Endodermal cell (in vitro differentiated cells): ENCODE measurements around the gene MIEN1. TPM values are rescaled to one million over a fixed set of nuclear protein-coding genes. Genes with fewer than 3 reads are reported as not detected.
"Not testable (repeated sequence)": the region's sequence is repeated elsewhere in the genome, so short reads cannot be mapped to it uniquely, and the experiment has no call there.

ENCODE experiments used
- DNase-seq: peaks from one replicate; pipeline ENCODE4 v3.0.0-alpha.2; 2017
- H3K27ac ChIP-seq: 2 replicates; pipeline ENCODE4 v1.5.1; 2013; ENCODE audit warnings: mild to moderate bottlenecking, low read depth, low read length, moderate library complexity
- H3K27me3 ChIP-seq: 2 replicates; pipeline ENCODE4 v1.6.1; 2013; ENCODE audit warnings: mild to moderate bottlenecking, low read length, moderate library complexity; ENCODE audit not compliant: insufficient read depth, control insufficient read depth, poor library complexity, severe bottlenecking
- H3K36me3 ChIP-seq: 2 replicates; pipeline ENCODE4 v1.7.0; 2013; ENCODE audit warnings: mild to moderate bottlenecking, low read length, moderate library complexity; ENCODE audit not compliant: control insufficient read depth, insufficient read depth
- H3K4me1 ChIP-seq: one replicate; pipeline ENCODE4 v1.7.0; 2013; ENCODE audit warnings: low read length; ENCODE audit not compliant: control insufficient read depth, insufficient read depth
- H3K4me3 ChIP-seq: 2 replicates; pipeline ENCODE4 v1.5.1; 2013; ENCODE audit warnings: mild to moderate bottlenecking, low read length, moderate library complexity
- H3K9ac ChIP-seq: 2 replicates; pipeline ENCODE4 v1.6.1; 2013; ENCODE audit warnings: mild to moderate bottlenecking, low read length, moderate library complexity; ENCODE audit not compliant: poor library complexity, severe bottlenecking; ENCODE audit errors: extremely low read depth
- H3K9me3 ChIP-seq: 2 replicates; pipeline ENCODE4 v1.6.1; 2013; ENCODE audit warnings: mild to moderate bottlenecking, low read length, moderate library complexity; ENCODE audit not compliant: control insufficient read depth
- H3K27ac Mint-ChIP-seq: 2 replicates; pipeline ENCODE4 v1.8.0; 2020; ENCODE audit warnings: mixed read lengths
- H3K27me3 Mint-ChIP-seq: 2 replicates; pipeline ENCODE4 v1.8.0; 2021; ENCODE audit warnings: mild to moderate bottlenecking, mixed read lengths; ENCODE audit not compliant: insufficient read depth
- H3K36me3 Mint-ChIP-seq: 2 replicates; pipeline ENCODE4 v1.8.0; 2020; ENCODE audit warnings: low read depth, mixed read lengths
- H3K4me1 Mint-ChIP-seq: 2 replicates; pipeline ENCODE4 v1.8.0; 2020; ENCODE audit warnings: mixed read lengths
- H3K4me3 Mint-ChIP-seq: 2 replicates; pipeline ENCODE4 v1.8.0; 2020; ENCODE audit warnings: mild to moderate bottlenecking, moderate library complexity, mixed read lengths
- H3K9me3 Mint-ChIP-seq: 2 replicates; pipeline ENCODE4 v1.8.0; 2020; ENCODE audit warnings: mild to moderate bottlenecking, mixed read lengths
- WGBS, 2 experiments: methylation state at CpG; one replicate each; pipeline versions ENCODE4 v1.1.5 to v1.1.7; 2013; ENCODE audit warnings: missing lambda C conversion rate in 2 of 2, mixed read lengths in 1 of 2; ENCODE audit not compliant: insufficient coverage in 1 of 2, insufficient read length in 1 of 2; 5-methylcytosine and 5-hydroxymethylcytosine counted together
- total RNA-seq, 2 donors: library from RNA; stranded (reverse); fragmentation: NEBNext Ultra II Directional in 1 of 2; extraction: Animal tissue kit (Norgen Biotek cat#: 25700) in 1 of 2; gene quantifications; 2 replicates in 1 of 2; 3 replicates in 1 of 2; pipeline ENCODE4 v1.2.1, GENCODE V29; 2021
- TF ChIP-seq, protein P1 (sequence below): fragments of 200-600 bp; sonication (generic); conservative IDR thresholded peaks from 2 replicates; pipeline ENCODE4 v1.5.0; 2021; ENCODE audit warnings: antibody characterized with exemption, mild to moderate bottlenecking

MIEN1 gene
- total RNA-seq, 2 donors from 2014 or later, result 42.6 to 57.0 TPM

DNA sequence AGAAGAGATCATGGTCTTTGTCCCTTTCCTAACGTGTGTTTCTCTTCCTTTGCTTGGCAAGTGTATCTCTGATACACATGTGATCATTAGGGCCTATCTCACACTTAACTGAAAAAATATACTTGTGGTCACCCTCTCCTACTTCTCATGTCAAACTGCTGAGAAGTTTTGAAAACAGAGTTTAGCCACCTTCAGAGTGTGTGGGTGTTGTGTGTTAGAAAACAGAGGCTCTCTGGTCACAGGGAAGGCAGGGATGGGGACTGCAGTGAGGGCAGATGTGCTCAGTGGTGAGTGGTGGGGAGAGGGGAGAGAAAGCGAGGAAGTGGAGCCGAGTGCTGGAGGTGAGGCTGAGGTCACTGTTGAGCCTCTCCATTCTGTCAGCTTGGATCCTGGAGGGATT is 36.8 kb upstream of the MIEN1 start:
- DNase-seq, result peak; percentile 10
- Histone ChIP-seq H3K36me3 (no peaks in the 10 kb centered on the region), H3K9me3 (no peaks in the 10 kb centered on the region), H3K27me3 (no peaks in the 10 kb centered on the region), H3K27ac (no peak overlapping the region), H3K4me3 (no peak overlapping the region), H3K9ac (no peak overlapping the region), H3K4me1 (no peaks in the 10 kb centered on the region)
- H3K27me3 Mint-ChIP-seq, result peaks cover 13% of the 10 kb centered on the region
- no peaks in the 10 kb centered on the region for H3K9me3 Mint-ChIP-seq
- H3K27ac Mint-ChIP-seq, result no peak overlapping the region
- peaks cover 8% of the 10 kb centered on the region for H3K4me1 Mint-ChIP-seq
- 85 to 90% methylated on average over 3 of the region's 3 CpGs for WGBS, 2 experiments
- TF ChIP-seq, protein P1, sequence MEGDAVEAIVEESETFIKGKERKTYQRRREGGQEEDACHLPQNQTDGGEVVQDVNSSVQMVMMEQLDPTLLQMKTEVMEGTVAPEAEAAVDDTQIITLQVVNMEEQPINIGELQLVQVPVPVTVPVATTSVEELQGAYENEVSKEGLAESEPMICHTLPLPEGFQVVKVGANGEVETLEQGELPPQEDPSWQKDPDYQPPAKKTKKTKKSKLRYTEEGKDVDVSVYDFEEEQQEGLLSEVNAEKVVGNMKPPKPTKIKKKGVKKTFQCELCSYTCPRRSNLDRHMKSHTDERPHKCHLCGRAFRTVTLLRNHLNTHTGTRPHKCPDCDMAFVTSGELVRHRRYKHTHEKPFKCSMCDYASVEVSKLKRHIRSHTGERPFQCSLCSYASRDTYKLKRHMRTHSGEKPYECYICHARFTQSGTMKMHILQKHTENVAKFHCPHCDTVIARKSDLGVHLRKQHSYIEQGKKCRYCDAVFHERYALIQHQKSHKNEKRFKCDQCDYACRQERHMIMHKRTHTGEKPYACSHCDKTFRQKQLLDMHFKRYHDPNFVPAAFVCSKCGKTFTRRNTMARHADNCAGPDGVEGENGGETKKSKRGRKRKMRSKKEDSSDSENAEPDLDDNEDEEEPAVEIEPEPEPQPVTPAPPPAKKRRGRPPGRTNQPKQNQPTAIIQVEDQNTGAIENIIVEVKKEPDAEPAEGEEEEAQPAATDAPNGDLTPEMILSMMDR, result no peak
- H3K4me3 Mint-ChIP-seq, result no peak overlapping the region
- H3K36me3 Mint-ChIP-seq, result no peaks in the 10 kb centered on the region

DNA sequence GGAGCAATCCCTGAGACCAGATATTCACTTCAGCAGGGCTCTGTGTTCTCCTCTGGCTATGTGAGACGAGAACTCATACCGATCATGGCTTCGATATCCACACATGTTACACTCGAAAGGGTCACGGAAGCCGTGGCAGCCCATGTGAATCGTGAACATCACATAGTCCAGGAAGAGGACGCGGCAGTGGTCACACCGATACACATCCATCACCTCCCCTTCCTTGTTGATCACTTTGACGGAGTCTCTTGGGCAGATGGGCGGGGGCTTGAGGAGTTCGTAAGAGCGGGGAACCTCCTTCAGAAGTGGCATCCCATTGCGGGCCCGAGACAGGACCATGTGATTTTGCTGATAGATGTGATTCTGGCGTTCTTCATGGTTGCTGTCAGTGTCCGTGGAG is 35.4 kb upstream of the MIEN1 start:
- Histone ChIP-seq H3K9ac (no peak overlapping the region), H3K4me3 (no peak overlapping the region), H3K27me3 (no peaks in the 10 kb centered on the region), H3K9me3 (no peaks in the 10 kb centered on the region), H3K36me3 (no peaks in the 10 kb centered on the region), H3K4me1 (no peaks in the 10 kb centered on the region), H3K27ac (no peak overlapping the region)
- peaks cover 13% of the 10 kb centered on the region for H3K27me3 Mint-ChIP-seq
- TF ChIP-seq, protein P1, result no peak
- WGBS, 2 experiments, result 89 to 96% methylated on average over 14 to 18 of the region's 18 CpGs
- H3K4me1 Mint-ChIP-seq, result peaks cover 12% of the 10 kb centered on the region
- no peak overlapping the region for H3K27ac Mint-ChIP-seq
- H3K36me3 Mint-ChIP-seq, result no peaks in the 10 kb centered on the region
- no peak overlapping the region for H3K4me3 Mint-ChIP-seq
- H3K9me3 Mint-ChIP-seq, result no peaks in the 10 kb centered on the region
- no peak for DNase-seq

DNA sequence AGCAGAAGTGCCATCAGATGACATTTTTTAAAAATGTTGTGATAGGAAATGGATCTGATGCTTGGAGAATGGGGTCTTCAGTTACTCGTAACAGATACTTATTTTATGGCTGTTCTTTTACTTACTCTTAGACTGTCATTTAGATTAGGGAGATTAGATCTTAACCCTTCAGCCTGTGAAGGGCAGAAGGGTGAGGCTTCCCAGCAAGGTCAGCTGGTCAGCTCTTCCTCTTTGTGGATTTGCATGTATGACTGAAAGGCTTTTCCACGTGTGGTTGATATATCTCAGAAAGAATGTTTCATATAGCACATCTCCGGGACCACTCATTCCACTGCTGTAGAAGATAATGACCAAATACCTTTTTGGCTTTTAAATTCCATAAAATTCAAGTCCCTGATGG is 34.8 kb upstream of the MIEN1 start:
- DNase-seq, result peak; percentile 3
- no peak overlapping the region for H3K4me3 ChIP-seq
- peaks cover 13% of the 10 kb centered on the region for H3K27me3 Mint-ChIP-seq
- TF ChIP-seq, protein P1, result no peak
- H3K9me3 Mint-ChIP-seq, result no peaks in the 10 kb centered on the region
- H3K36me3 Mint-ChIP-seq, result no peaks in the 10 kb centered on the region
- H3K36me3 ChIP-seq, result no peaks in the 10 kb centered on the region
- H3K4me1 ChIP-seq, result no peaks in the 10 kb centered on the region
- H3K27ac Mint-ChIP-seq, result no peak overlapping the region
- H3K4me1 Mint-ChIP-seq, result peaks cover 12% of the 10 kb centered on the region
- no peak overlapping the region for H3K4me3 Mint-ChIP-seq
- 67 to 71% methylated on average over 2 to 3 of the region's 3 CpGs for WGBS, 2 experiments
- no peak overlapping the region for H3K9ac ChIP-seq
- H3K27ac ChIP-seq, result no peak overlapping the region
- H3K9me3 ChIP-seq, result no peaks in the 10 kb centered on the region
- H3K27me3 ChIP-seq, result no peaks in the 10 kb centered on the region

DNA sequence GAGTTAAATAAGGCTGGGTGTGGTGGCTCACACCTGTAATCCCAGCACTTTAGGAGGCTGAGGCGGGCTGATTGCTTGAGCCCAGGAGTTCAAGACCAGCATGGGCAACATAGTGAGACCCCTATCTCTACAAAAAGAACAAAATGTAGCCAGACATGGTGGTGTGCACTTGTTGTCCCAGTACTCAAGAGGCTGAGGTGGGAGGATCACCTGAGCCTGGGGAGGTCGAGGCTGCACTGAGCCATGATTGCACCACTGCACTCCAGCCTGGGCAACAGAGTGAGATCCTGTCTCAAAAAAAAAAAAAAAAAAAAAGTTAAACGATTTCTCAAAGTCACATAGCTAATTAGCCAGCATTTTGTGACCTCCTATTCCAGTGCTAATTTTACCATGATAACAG is 33.8 kb upstream of the MIEN1 start:
- H3K4me3 Mint-ChIP-seq, H3K4me1 ChIP-seq, H3K4me1 Mint-ChIP-seq, H3K9ac ChIP-seq, H3K4me3 ChIP-seq, H3K36me3 Mint-ChIP-seq, H3K27me3 ChIP-seq, H3K9me3 Mint-ChIP-seq, H3K27ac ChIP-seq, H3K9me3 ChIP-seq, H3K27ac Mint-ChIP-seq, H3K36me3 ChIP-seq: not testable (repeated sequence)
- peak; percentile 9 for DNase-seq
- WGBS, 2 experiments, result 84 to 89% methylated on average over 2 of the region's 3 CpGs
- peaks cover 13% of the 10 kb centered on the region for H3K27me3 Mint-ChIP-seq
